Activated CD8-positive, alpha-beta T cell treated with anti-CD3 and anti-CD28 coated beads for 36 hours (primary cell): Measurements from ENCODE around the gene COPS7A. TPM values are rescaled to one million over a fixed set of nuclear protein-coding genes. Genes with fewer than 3 reads are reported as not detected.

ENCODE experiments used
- ATAC-seq: fragments of 200-7000 bp; cut with Tn5 transposase; one replicate; pipeline ENCODE4 v1.10.0; 2021; ENCODE audit warnings: mild to moderate bottlenecking, moderate library complexity
- CTCF ChIA-PET: fragments of 350-600 bp; sonication (Branson Sonifier 250); formaldehyde crosslinking; loops from one replicate; lab custom pipeline; 2021; ENCODE audit warnings: antibody characterized with exemption; lab: Charles Lee
- POLR2A ChIA-PET: fragments of 350-600 bp; sonication (Branson Sonifier 250); formaldehyde crosslinking; loops from one replicate; lab custom pipeline; 2021; ENCODE audit warnings: antibody characterized with exemption; lab: Charles Lee
- DNase-seq: peaks from one replicate; pipeline ENCODE4 v3.0.0-alpha.2; 2020
- H3K27ac Mint-ChIP-seq: one replicate; pipeline ENCODE4 v1.8.0; 2021; ENCODE audit warnings: mild to moderate bottlenecking, mixed read lengths
- H3K27me3 Mint-ChIP-seq: one replicate; pipeline ENCODE4 v1.8.0; 2021; ENCODE audit warnings: mixed read lengths
- H3K36me3 Mint-ChIP-seq: one replicate; pipeline ENCODE4 v1.8.0; 2021; ENCODE audit warnings: low read depth, mixed read lengths
- H3K4me1 Mint-ChIP-seq: one replicate; pipeline ENCODE4 v1.8.0; 2021; ENCODE audit warnings: low read depth, mixed read lengths
- H3K4me3 Mint-ChIP-seq: one replicate; pipeline ENCODE4 v1.8.0; 2021; ENCODE audit warnings: mild to moderate bottlenecking, moderate library complexity, mixed read lengths
- H3K9me3 Mint-ChIP-seq: one replicate; pipeline ENCODE4 v1.8.0; 2021; ENCODE audit warnings: mixed read lengths
- intact Hi-C: fragments of 100-400 bp; cut with micrococcal nuclease; formaldehyde crosslinking; loops from one replicate; pipeline ENCODE4 v1.10.0; 2022
- total RNA-seq, 2 experiments: library from RNA; stranded (reverse); gene quantifications; one replicate each; pipeline ENCODE4 v1.2.3, GENCODE V29; 2021
- TF ChIP-seq, protein P1 (sequence below): fragments of 200-600 bp; IDR thresholded peaks from one replicate; pipeline ENCODE4 v1.8.0; 2022; ENCODE audit warnings: antibody characterized with exemption, mild to moderate bottlenecking

COPS7A gene
- total RNA-seq, 2 experiments from 2014 or later: 35.9 to 38.8 TPM

DNA sequence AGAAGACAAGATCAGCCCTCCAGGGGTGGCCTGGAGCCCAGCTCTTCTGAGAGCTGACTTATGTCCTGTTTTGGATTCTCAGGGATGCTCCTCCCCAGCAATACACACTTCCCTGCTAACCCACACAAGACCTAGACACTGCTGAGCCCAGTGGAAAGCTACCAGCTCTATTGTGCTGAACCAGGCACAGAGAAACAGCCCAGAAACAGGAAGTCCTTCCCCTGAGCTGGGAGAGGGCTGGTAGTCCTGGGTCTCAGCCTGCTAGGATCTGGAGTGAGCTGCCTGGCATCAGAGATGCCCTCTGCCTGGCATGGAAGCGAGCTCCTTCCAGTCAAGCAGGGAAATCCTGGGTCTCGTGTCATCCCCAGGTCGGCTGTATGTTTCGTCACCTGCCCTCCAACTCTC lies 47.2 kb downstream of the COPS7A start:
- Mint-ChIP-seq H3K4me1 (peaks cover 52% of the 10 kb centered on the region), H3K9me3 (no peaks in the 10 kb centered on the region), H3K27ac (peak overlapping the region; percentile 87), H3K27me3 (peaks cover 7% of the 10 kb centered on the region), H3K4me3 (peak overlapping the region; percentile 89), H3K36me3 (peaks cover 55% of the 10 kb centered on the region)
- POLR2A ChIA-PET: interaction anchor here (1.0 to 2.2 kb wide), 5 partner anchors 9 to 173 kb away, joined by 3 to 11 read pairs (median 5); partner anchors contain the start of genes C12orf57, MLF2 and RNU7-1
- CTCF ChIA-PET: interaction anchor here (0.7 to 6.2 kb wide), 9 partner anchors 9 to 55 kb away, joined by 3 to 89 read pairs (median 3); partner anchors contain the start of genes COPS7A and MLF2
- DNase-seq (no peak), ATAC-seq (no peak)
- TF ChIP-seq, protein P1, sequence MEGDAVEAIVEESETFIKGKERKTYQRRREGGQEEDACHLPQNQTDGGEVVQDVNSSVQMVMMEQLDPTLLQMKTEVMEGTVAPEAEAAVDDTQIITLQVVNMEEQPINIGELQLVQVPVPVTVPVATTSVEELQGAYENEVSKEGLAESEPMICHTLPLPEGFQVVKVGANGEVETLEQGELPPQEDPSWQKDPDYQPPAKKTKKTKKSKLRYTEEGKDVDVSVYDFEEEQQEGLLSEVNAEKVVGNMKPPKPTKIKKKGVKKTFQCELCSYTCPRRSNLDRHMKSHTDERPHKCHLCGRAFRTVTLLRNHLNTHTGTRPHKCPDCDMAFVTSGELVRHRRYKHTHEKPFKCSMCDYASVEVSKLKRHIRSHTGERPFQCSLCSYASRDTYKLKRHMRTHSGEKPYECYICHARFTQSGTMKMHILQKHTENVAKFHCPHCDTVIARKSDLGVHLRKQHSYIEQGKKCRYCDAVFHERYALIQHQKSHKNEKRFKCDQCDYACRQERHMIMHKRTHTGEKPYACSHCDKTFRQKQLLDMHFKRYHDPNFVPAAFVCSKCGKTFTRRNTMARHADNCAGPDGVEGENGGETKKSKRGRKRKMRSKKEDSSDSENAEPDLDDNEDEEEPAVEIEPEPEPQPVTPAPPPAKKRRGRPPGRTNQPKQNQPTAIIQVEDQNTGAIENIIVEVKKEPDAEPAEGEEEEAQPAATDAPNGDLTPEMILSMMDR: no peak
- intact Hi-C loops: no loop called here

DNA sequence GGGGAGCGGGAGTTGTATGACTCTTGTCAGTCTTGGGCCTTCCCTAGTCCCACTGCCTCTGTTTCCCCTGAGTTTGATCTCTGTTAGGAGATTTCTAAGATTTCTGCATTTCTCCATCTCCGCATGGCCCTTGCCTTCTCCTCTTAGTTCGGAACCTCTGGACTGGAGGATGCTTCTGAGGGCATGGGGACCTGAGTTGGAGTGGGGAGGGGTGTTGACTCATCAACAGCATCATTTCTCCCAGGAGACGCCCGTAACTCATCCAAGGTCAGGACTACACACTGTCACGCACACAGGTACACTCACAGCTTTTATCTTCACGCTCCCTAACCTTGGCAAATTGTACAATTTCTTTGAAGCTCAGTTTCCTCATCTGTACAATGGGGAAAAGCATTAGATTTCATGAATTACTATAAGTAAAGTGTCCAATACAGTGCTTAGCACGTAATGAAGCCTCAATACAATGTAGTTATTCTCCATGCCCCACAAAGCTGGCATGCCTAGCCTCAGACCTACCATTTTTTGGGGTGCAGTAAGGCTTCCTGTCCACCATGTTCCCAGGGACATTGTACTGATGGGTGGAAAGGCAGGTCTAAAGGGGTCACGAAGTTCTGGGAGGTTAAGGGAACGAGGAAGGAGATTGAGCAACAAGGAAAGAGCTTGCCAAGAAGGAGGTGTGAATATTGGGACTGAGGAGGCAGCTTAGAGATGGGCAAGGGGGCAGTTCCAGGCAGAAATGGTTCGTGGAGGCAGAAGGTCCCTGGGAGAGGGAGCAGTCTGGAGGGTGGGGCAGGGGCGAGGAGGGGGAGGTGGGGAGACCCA lies 47.9 kb downstream of the COPS7A start:
- peaks cover 7% of the 10 kb centered on the region for H3K27me3 Mint-ChIP-seq
- TF ChIP-seq, protein P1: no peak
- H3K4me1 Mint-ChIP-seq: peaks cover 58% of the 10 kb centered on the region
- peak overlapping the region; percentile 87 for H3K27ac Mint-ChIP-seq
- POLR2A ChIA-PET: interaction anchor here (0.9 to 2.2 kb wide), 12 partner anchors 8 to 172 kb away, joined by 3 to 11 read pairs (median 4); partner anchors contain the start of genes C12orf57, COPS7A, MLF2 and RNU7-1
- peak overlapping the region; percentile 89 for H3K4me3 Mint-ChIP-seq
- ATAC-seq (no peak), DNase-seq (no peak)
- intact Hi-C loops: no loop called here
- H3K36me3 Mint-ChIP-seq: peaks cover 61% of the 10 kb centered on the region
- CTCF ChIA-PET: interaction anchor here (0.7 to 5.8 kb wide), 9 partner anchors 9 to 54 kb away, joined by 3 to 77 read pairs (median 3); partner anchors contain the start of genes COPS7A and MLF2
- H3K9me3 Mint-ChIP-seq: no peaks in the 10 kb centered on the region

GRCh38 chr12:6772331-6772695 lies 48.5 kb downstream of the COPS7A start, which contains the start of gene LAG3:
Gene LAG3 (plus strand): TSS chr12:6772520. CDS start chr12:6772853, 333 bp downstream.
- POLR2A ChIA-PET: interaction anchor here (0.9 to 2.2 kb wide), 10 partner anchors 13 to 171 kb away, joined by 3 to 11 read pairs (median 4); partner anchors contain the start of genes C12orf57, COPS7A, MLF2 and RNU7-1
- intact Hi-C loops: no loop called here

GRCh38 chr12:6772726-6773589 lies 49.1 kb downstream of the COPS7A start:
- TF ChIP-seq, protein P1: no peak
- CTCF ChIA-PET: interaction anchor here (1.4 to 5.8 kb wide), 4 partner anchors 9 to 53 kb away, joined by 3 to 77 read pairs (median 6); partner anchors contain the start of gene MLF2
- H3K4me3 Mint-ChIP-seq: peak overlapping the region; percentile 89
- H3K27ac Mint-ChIP-seq: peak overlapping the region; percentile 87
- H3K36me3 Mint-ChIP-seq: peaks cover 68% of the 10 kb centered on the region
- no peaks in the 10 kb centered on the region for H3K9me3 Mint-ChIP-seq
- POLR2A ChIA-PET: interaction anchor here (0.9 to 3.8 kb wide), 10 partner anchors 13 to 171 kb away, joined by 3 to 31 read pairs (median 5); partner anchors contain the start of genes C12orf57, COPS7A, MLF2 and RNU7-1
- H3K4me1 Mint-ChIP-seq: peaks cover 66% of the 10 kb centered on the region
- intact Hi-C loops: no loop called here
- H3K27me3 Mint-ChIP-seq: peaks cover 3% of the 10 kb centered on the region
- DNase-seq (no peak), ATAC-seq (no peak)

More at GRCh38 chr12:6772331-6772695, 48.5 kb downstream of the COPS7A start, which contains the start of gene LAG3:
- peak; percentile 84 for DNase-seq
- peak; percentile 33 for ATAC-seq
- TF ChIP-seq, protein P1: no peak
- peaks cover 65% of the 10 kb centered on the region for H3K36me3 Mint-ChIP-seq
- peaks cover 63% of the 10 kb centered on the region for H3K4me1 Mint-ChIP-seq
- CTCF ChIA-PET: interaction anchor here (1.3 to 5.8 kb wide), 5 partner anchors 8 to 53 kb away, joined by 3 to 77 read pairs (median 4); partner anchors contain the start of genes COPS7A and MLF2
- H3K27ac Mint-ChIP-seq: peak within 1 kb of the TSS; percentile 87
- H3K4me3 Mint-ChIP-seq: peak within 1 kb of the TSS; percentile 89
- peaks cover 7% of the 10 kb centered on the region for H3K27me3 Mint-ChIP-seq
- H3K9me3 Mint-ChIP-seq: no peaks in the 10 kb centered on the region
